Small intestine (tissue), 7 donors: Measurements from ENCODE around the gene SYNC. TPM values are rescaled to one million over a fixed set of nuclear protein-coding genes. Genes with fewer than 3 reads are reported as not detected.
"Not testable (repeated sequence)": the region's sequence is repeated elsewhere in the genome, so short reads cannot be mapped to it uniquely, and the experiment has no call there.

ENCODE experiments used
- DNase-seq, 2 donors: peaks; one replicate each; pipeline versions ENCODE4 v3.0.0 to v3.0.0-alpha.2; 2013
- FAIRE-seq: peaks from 2 replicates; lab custom pipeline; 2012; peaks lifted over from hg19 to GRCh38; lab: Jason Lieb, UNC
- H3K27ac ChIP-seq, 3 donors: one replicate each; pipeline ENCODE4 v1.5.1; 2013; ENCODE audit warnings: low read length in 2 of 3, mild to moderate bottlenecking in 2 of 3, control low read depth in 1 of 3, inconsistent platforms in 1 of 3, low read depth in 1 of 3, moderate library complexity in 1 of 3
- H3K27me3 ChIP-seq, 3 donors: one replicate each; pipeline ENCODE4 v1.6.1; 2013; ENCODE audit warnings: low read length in 3 of 3, inconsistent platforms in 1 of 3; ENCODE audit not compliant: control insufficient read depth in 3 of 3, insufficient read depth in 3 of 3
- H3K36me3 ChIP-seq, 3 donors: one replicate each; pipeline ENCODE4 v1.6.1; 2013; ENCODE audit warnings: low read length in 3 of 3, inconsistent platforms in 1 of 3, low read depth in 1 of 3, mild to moderate bottlenecking in 1 of 3, moderate library complexity in 1 of 3; ENCODE audit not compliant: control insufficient read depth in 3 of 3, insufficient read depth in 2 of 3
- H3K4me1 ChIP-seq, 3 donors: one replicate each; pipeline ENCODE4 v1.6.1; 2013; ENCODE audit warnings: low read length in 2 of 3, inconsistent platforms in 1 of 3, low read depth in 1 of 3, mild to moderate bottlenecking in 1 of 3, moderate library complexity in 1 of 3; ENCODE audit not compliant: control insufficient read depth in 3 of 3, insufficient read depth in 2 of 3
- H3K4me3 ChIP-seq, 3 donors: one replicate each; pipeline ENCODE4 v1.5.1; 2013; ENCODE audit warnings: low read length in 3 of 3, control low read depth in 1 of 3, inconsistent platforms in 1 of 3, low read depth in 1 of 3, mild to moderate bottlenecking in 1 of 3, moderate library complexity in 1 of 3
- H3K9me3 ChIP-seq, 2 donors: one replicate each; pipeline ENCODE4 v1.6.1; 2013; ENCODE audit warnings: low read depth in 1 of 2, low read length in 1 of 2; ENCODE audit not compliant: control insufficient read depth in 2 of 2, insufficient read depth in 1 of 2
- WGBS, 3 donors: extraction: QIAGEN DNeasy Blood & Tissue Kit; methylation state at CpG; one replicate each; pipeline ENCODE4 v1.1.7; 2013; 5-methylcytosine and 5-hydroxymethylcytosine counted together
- polyA plus RNA-seq, 4 donors: library from polyadenylated mRNA; stranded (reverse) in 3 of 4; unstranded in 1 of 4; fragments of 200-250 nt in 3 of 4; fragments of 120-200 nt in 1 of 4; gene quantifications; one replicate each; pipeline versions ENCODE4 v1.2.1 to v1.2.3, GENCODE V29; 2013
- donor health status: healthy with polysubstance abuse.
- donor health status: control.
- donor health status: control.
- donor health status: Bipolar disorder and iron deficiency.
- donor health status: healthy.

The SYNC gene
- polyA plus RNA-seq, 4 donors, result 1.0 to 4.7 (median 2.3) TPM

DNA sequence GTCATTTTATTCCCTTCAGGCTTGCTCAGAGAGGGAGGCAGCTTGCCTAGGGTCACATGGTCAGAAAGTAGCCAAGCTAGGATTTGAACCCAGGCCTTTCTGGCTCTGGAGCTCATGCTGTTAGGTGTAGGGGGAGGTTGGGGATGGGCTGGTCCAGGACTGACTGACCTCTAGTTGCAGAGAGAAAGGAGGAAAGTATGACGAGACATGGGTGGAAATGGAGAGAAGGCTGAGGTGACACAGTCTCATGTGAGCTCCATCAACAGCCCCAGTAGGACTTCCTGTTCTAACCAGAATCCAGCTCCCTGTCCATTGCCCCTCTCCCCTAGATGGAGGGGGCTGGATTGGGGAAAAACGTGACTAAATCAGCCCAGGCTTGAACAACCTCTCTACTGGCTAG, 15.5 kb upstream of the SYNC start:
- H3K9me3 ChIP-seq, result no peaks in the 10 kb centered on the region
- H3K27me3 ChIP-seq, result no peaks in the 10 kb centered on the region
- no peaks in the 10 kb centered on the region for H3K36me3 ChIP-seq
- H3K27ac ChIP-seq, result no peak overlapping the region
- WGBS, 3 donors, result 66 to 77% (median 69%) methylated on average over 2 of the region's 2 CpGs
- H3K4me1 ChIP-seq, result peaks cover 3 to 30% (median 3%) of the 10 kb centered on the region in 3 donors
- no peak for DNase-seq
- no peak overlapping the region for H3K4me3 ChIP-seq
- FAIRE-seq, result no peak

DNA sequence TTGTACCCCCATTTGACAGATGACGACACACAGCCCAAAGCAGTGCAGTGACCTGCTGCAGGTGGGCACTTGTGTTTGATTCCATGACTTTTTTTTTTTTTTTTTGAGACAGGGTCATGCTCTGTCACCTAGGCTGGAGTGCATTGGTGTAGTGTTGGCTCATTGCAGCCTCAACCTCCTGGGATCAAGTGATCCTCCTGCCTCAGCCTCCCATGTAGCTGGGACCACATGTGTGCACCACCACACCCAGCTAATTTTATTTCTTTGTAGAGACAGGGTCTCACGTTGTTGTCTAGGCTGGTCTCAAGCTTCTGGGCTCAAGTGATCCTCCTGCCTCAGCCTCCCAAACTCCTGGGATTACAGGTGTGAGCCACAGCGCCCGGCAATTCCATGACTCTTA, 14.9 kb upstream of the SYNC start:
- Histone ChIP-seq H3K4me3 (no peak overlapping the region), H3K4me1 (peaks cover 3 to 30% (median 3%) of the 10 kb centered on the region in 3 donors), H3K27ac (peak overlapping the region in 1 of 3 donors; percentile 58), H3K36me3 (no peaks in the 10 kb centered on the region), H3K9me3 (no peaks in the 10 kb centered on the region), H3K27me3 (no peaks in the 10 kb centered on the region)
- whole genome bisulfite sequencing, 3 donors, result 89 to 91% (median 90%) methylated on average over 4 of the region's 4 CpGs
- no peak for DNase-seq
- FAIRE-seq, result no peak

DNA sequence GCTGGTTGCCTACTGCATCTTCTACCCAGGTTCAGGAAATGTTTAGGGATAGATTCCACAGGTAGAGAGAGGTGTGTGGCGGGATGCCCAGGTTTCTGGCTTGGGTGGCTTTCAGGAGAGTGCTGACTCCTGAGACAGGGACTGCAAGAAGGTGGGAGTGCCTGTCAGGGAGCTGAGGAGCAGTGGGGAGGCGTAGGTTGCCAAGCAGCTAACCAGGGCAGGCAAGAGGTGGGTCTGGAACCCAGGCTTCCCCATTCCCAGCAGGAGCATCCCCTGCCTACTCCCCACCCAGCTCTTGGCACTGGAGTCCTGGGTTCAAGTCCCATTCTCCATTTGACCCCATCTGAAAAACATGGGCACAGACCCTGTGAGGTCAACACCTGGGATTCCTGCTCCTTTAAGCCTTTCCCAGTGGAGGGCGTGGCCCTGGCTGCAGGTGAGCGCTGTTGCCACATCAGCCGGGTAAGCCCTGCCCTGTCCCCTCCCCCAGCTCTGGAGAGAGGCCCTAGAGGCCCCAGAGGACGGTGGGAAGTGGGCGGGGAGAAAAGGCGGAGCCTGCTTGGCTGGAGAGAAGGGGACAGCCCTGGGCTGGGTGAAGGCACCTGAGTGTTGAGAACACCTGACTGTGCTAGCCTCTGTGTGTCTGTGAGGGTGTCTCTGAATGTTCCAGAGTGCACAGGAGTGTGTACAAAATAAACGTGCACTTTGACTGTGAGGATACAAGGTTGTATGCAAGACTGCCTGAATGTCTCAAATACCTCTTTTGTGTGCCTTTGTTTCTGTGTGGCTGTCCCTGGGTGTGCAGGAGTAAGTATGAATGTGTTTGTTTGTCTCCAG, 14.0 kb upstream of the SYNC start:
- no peaks in the 10 kb centered on the region for H3K36me3 ChIP-seq
- no peak overlapping the region for H3K4me3 ChIP-seq
- DNase-seq, result peak; percentile 99
- H3K4me1 ChIP-seq, result peaks cover 3 to 32% (median 3%) of the 10 kb centered on the region in 3 donors
- no peak for FAIRE-seq
- H3K9me3 ChIP-seq, result no peaks in the 10 kb centered on the region
- H3K27ac ChIP-seq, result peak overlapping the region; percentile 73 to 78 (median 77)
- H3K27me3 ChIP-seq, result no peaks in the 10 kb centered on the region
- WGBS, 3 donors, result 17 to 21% (median 19%) methylated on average over 9 of the region's 9 CpGs

DNA sequence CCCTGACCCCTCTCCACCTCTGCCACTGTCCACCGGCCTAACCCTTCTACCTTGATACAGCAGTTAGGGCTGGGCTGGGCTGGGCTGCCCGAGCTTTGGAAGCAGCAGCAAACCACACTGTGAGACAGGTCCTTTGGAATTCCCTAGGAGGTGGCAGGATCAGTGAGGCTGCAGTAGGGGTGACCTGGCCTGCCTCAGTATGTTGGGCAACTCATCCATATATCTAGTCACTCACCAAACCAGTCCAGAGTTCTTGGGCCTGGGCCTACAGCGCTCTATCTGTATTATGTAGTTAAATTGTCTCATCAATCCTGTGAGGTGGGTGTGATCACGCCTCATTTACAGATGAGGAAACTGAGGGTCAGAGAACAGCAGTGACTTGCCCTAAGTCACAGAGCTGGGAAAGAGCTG, 13.3 kb upstream of the SYNC start:
- DNase-seq (peak in 1 of 2 donors; percentile 34), FAIRE-seq (no peak)
- Histone ChIP-seq H3K36me3 (no peaks in the 10 kb centered on the region), H3K9me3 (no peaks in the 10 kb centered on the region), H3K27ac (peak overlapping the region; percentile 73 to 78 (median 77)), H3K4me1 (peaks cover 3 to 32% (median 3%) of the 10 kb centered on the region in 3 donors), H3K4me3 (no peak overlapping the region), H3K27me3 (no peaks in the 10 kb centered on the region)
- WGBS, 3 donors, result 50 to 74% (median 71%) methylated on average over 4 of the region's 4 CpGs

DNA sequence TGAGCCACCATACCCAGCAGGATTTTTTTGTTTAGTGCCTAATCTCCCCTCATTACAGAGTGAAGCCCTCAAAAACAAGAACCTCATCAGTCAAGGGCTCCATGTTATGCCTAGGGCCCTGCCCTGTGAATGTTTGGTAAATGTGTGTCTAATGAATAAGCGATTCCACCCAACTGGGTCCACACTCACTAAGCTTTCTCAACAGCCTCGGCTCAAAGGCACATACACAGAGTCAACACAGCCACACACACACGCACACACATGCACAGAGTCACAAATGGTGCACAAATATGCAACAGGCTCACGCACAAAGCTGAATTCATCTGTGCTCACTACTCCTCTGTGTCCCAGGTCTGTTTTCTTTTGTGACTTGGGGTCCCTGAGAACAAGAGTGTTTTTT, 11.7 kb upstream of the SYNC start:
- Histone ChIP-seq H3K4me3 (no peak overlapping the region), H3K27ac (no peak overlapping the region), H3K36me3 (no peaks in the 10 kb centered on the region), H3K4me1 (peaks cover 3 to 32% (median 3%) of the 10 kb centered on the region in 3 donors), H3K27me3 (no peaks in the 10 kb centered on the region), H3K9me3 (no peaks in the 10 kb centered on the region)
- DNase-seq (peak in 1 of 2 donors; percentile 62), FAIRE-seq (no peak)
- 70 to 81% (median 72%) methylated on average over 4 of the region's 4 CpGs for WGBS, 3 donors

DNA sequence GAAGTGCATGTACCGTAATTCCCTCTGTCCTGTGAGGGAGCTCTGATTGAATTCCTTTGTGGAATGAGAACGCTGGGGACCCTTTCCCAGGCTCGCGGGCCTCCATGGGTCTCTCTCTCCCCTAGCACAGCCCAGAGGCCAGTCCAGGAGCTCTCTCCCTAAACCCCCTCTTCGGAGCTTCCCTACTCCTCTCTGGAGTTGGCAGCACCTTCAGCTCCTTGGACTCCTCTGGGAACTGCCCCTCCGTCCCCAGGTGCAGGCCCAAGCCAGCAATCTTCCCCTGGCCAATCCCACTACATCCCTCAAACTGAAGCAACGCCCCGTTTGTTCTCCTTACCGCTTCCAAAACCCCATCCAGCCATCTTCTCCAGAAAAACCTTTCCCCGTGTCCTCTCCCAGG, 10.5 kb upstream of the SYNC start:
- H3K27ac ChIP-seq, result no peak overlapping the region
- DNase-seq (no peak), FAIRE-seq (no peak)
- no peaks in the 10 kb centered on the region for H3K27me3 ChIP-seq
- no peaks in the 10 kb centered on the region for H3K36me3 ChIP-seq
- H3K4me1 ChIP-seq, result peaks cover 0 to 30% (median 3%) of the 10 kb centered on the region in 3 donors
- 90 to 95% (median 91%) methylated on average over 8 to 10 of the region's 10 CpGs for WGBS, 3 donors
- H3K9me3 ChIP-seq, result no peaks in the 10 kb centered on the region
- no peak overlapping the region for H3K4me3 ChIP-seq

DNA sequence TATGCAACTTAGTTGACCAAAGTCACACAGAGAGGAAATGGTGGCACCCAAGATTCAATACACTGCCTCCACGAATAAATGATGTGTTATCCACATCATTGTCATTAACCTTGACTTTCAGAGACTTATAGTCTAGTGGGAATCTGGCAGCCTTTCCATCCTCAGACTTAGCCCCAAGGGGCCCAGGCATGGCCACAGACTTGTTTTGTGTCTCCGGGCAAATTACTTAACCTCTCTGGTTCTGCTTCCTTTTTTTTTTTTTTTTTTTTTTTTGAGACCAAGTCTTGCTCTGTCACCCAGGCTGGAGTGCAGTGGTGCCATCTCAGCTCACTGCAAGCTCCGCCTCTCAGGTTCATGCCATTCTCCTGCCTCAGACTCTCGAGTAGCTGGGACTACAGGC, 8.7 kb upstream of the SYNC start:
- WGBS, 3 donors, result 69 to 81% (median 80%) methylated on average over 4 of the region's 4 CpGs
- FAIRE-seq, H3K27ac ChIP-seq, H3K9me3 ChIP-seq, DNase-seq, H3K27me3 ChIP-seq, H3K4me3 ChIP-seq, H3K36me3 ChIP-seq: not testable (repeated sequence)
- H3K4me1 ChIP-seq, result peaks cover 0 to 15% (median 1%) of the 10 kb centered on the region in 3 donors

DNA sequence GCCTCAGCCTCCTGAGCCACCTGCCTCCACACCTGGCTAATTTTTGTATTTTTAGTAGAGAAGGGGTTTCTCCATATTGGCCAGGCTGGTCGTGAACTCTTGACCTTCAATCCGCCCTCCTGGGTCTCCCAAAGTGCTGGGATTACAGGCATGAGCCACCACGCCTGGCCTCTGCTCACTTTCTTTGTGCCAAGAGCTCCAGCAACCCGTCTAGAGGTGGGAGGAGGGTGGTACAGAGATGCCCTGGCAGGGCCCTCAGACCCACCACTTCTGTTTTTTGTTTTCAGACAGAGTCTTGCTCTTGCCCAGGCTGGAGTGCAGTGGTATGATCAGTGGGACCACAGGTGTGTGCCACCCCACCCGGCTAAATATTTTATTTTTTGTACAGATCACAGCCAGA, 6.9 kb upstream of the SYNC start:
- no peak for FAIRE-seq
- 53 to 70% (median 55%) methylated on average over 5 of the region's 5 CpGs for WGBS, 3 donors
- Histone ChIP-seq H3K27ac (no peak overlapping the region), H3K36me3 (no peaks in the 10 kb centered on the region), H3K27me3 (peaks cover 0 to 4% (median 0%) of the 10 kb centered on the region in 3 donors), H3K4me3 (no peak overlapping the region), H3K9me3 (no peaks in the 10 kb centered on the region), H3K4me1 (peaks cover 0 to 7% (median 0%) of the 10 kb centered on the region in 3 donors)
- DNase-seq, result no peak
